Ramos (cell line): ENCODE measurements around the gene GRIK4.

ENCODE experiments used
- in situ Hi-C: fragments of 300-500 bp; cut with MboI; formaldehyde crosslinking; loops from one replicate; pipeline ENCODE4 v1.14.3; 2022; ENCODE audit warnings: low sequenced_read_pairs; ENCODE audit not compliant: unreplicated experiment

The GRIK4 gene

GRCh38 chr11:120543521-120544215, 32.1 kb downstream of the GRIK4 start:
- in situ Hi-C loops, result no loop called here

GRCh38 chr11:120545813-120546212, 34.3 kb downstream of the GRIK4 start:
- in situ Hi-C loops, result no loop called here

- in situ Hi-C loops, result no loop called here
These were observed 35.0 kb downstream of the GRIK4 start for GRCh38 chr11:120546312-120547205.

GRCh38 chr11:120547316-120547715, 35.8 kb downstream of the GRIK4 start:
- in situ Hi-C loops, result no loop called here

GRCh38 chr11:120547811-120548681, 36.5 kb downstream of the GRIK4 start:
- in situ Hi-C loops, result no loop called here

GRCh38 chr11:120548682-120549209, 37.2 kb downstream of the GRIK4 start:
- in situ Hi-C loops, result no loop called here

GRCh38 chr11:120549346-120549745, 37.8 kb downstream of the GRIK4 start:
- in situ Hi-C loops, result no loop called here

- in situ Hi-C loops, result no loop called here
These were observed 38.5 kb downstream of the GRIK4 start for GRCh38 chr11:120550007-120550406.

- in situ Hi-C loops, result no loop called here
These were observed 39.6 kb downstream of the GRIK4 start for GRCh38 chr11:120551191-120551590.

- in situ Hi-C loops, result no loop called here
These were observed 43.4 kb downstream of the GRIK4 start for GRCh38 chr11:120554766-120555432.

GRCh38 chr11:120555433-120555773, 43.9 kb downstream of the GRIK4 start:
- in situ Hi-C loops, result no loop called here

GRCh38 chr11:120556797-120557196, 45.2 kb downstream of the GRIK4 start:
- in situ Hi-C loops, result no loop called here

- in situ Hi-C loops, result no loop called here
These were observed 47.3 kb downstream of the GRIK4 start for GRCh38 chr11:120558744-120559431.

GRCh38 chr11:120561286-120561685, 49.7 kb downstream of the GRIK4 start:
- in situ Hi-C loops, result no loop called here

GRCh38 chr11:120562806-120563425, 51.4 kb downstream of the GRIK4 start:
- in situ Hi-C loops, result no loop called here

- in situ Hi-C loops, result no loop called here
These were observed 52.4 kb downstream of the GRIK4 start for GRCh38 chr11:120563703-120564572.

GRCh38 chr11:120564573-120565311, 53.2 kb downstream of the GRIK4 start:
- in situ Hi-C loops, result no loop called here
